CD4-positive, alpha-beta T cell (primary cell): Measurements from ENCODE around the gene PTPRN2. TPM values are rescaled to one million over a fixed set of nuclear protein-coding genes. Genes with fewer than 3 reads are reported as not detected.

Source experiments
- ATAC-seq: fragments of 200-7000 bp; cut with Tn5 transposase; one replicate; pipeline ENCODE4 v1.10.0; 2022; ENCODE audit warnings: mild to moderate bottlenecking; ENCODE audit not compliant: poor library complexity
- CTCF ChIA-PET: fragments of 350-600 bp; sonication (Branson Sonifier 250); formaldehyde crosslinking; loops from one replicate; lab custom pipeline; 2021; ENCODE audit warnings: antibody characterized with exemption, inconsistent platforms; lab: Charles Lee
- POLR2A ChIA-PET: fragments of 350-600 bp; sonication (Branson Sonifier 250); formaldehyde crosslinking; loops from one replicate; lab custom pipeline; 2021; ENCODE audit warnings: antibody characterized with exemption, inconsistent platforms; lab: Charles Lee
- DNase-seq, 14 experiments: peaks; one replicate each; pipeline ENCODE4 v3.0.0-alpha.2; 2013 to 2020; ENCODE audit warnings: mixed read lengths in 2 of 14
- H3K27ac ChIP-seq, 2 donors: one replicate each; pipeline versions ENCODE4 v1.5.1 to v1.7.0; 2013; ENCODE audit warnings: low read length in 2 of 2, low read depth in 1 of 2, mild to moderate bottlenecking in 1 of 2
- H3K27me3 ChIP-seq, 2 experiments: 1 replicate in 1 of 2; 2 replicates in 1 of 2; pipeline versions ENCODE4 v1.6.1 to v1.7.0; 2013; ENCODE audit warnings: low read length in 2 of 2, control low read depth in 1 of 2, mild to moderate bottlenecking in 1 of 2, moderate library complexity in 1 of 2; ENCODE audit not compliant: insufficient read depth in 2 of 2, control insufficient read depth in 1 of 2
- H3K36me3 ChIP-seq: one replicate; pipeline ENCODE4 v1.6.1; 2013; ENCODE audit warnings: low read length, control low read depth; ENCODE audit not compliant: insufficient read depth
- H3K4me1 ChIP-seq: one replicate; pipeline ENCODE4 v1.6.1; 2013; ENCODE audit warnings: low read length, control low read depth; ENCODE audit not compliant: insufficient read depth
- H3K4me3 ChIP-seq: one replicate; pipeline ENCODE4 v1.5.1; 2013; ENCODE audit warnings: mild to moderate bottlenecking, low read length, moderate library complexity
- H3K9me3 ChIP-seq, 2 experiments: 1 replicate in 1 of 2; 2 replicates in 1 of 2; pipeline versions ENCODE4 v1.6.1 to v1.7.0; 2013; ENCODE audit warnings: low read length in 2 of 2, mild to moderate bottlenecking in 2 of 2, control low read depth in 1 of 2, moderate library complexity in 1 of 2; ENCODE audit not compliant: control insufficient read depth in 1 of 2, insufficient read depth in 1 of 2
- H3K27ac Mint-ChIP-seq: one replicate; pipeline ENCODE4 v1.8.0; 2020; ENCODE audit warnings: mixed read lengths
- H3K27me3 Mint-ChIP-seq: one replicate; pipeline ENCODE4 v1.8.0; 2021; ENCODE audit warnings: mixed read lengths
- H3K36me3 Mint-ChIP-seq: one replicate; pipeline ENCODE4 v1.8.0; 2021; ENCODE audit warnings: low read depth, mixed read lengths
- H3K4me1 Mint-ChIP-seq: one replicate; pipeline ENCODE4 v1.8.0; 2021; ENCODE audit warnings: low read depth, mixed read lengths
- H3K4me3 Mint-ChIP-seq: one replicate; pipeline ENCODE4 v1.8.0; 2020; ENCODE audit warnings: mild to moderate bottlenecking, mixed read lengths
- H3K9me3 Mint-ChIP-seq: one replicate; pipeline ENCODE4 v1.8.0; 2020; ENCODE audit warnings: mixed read lengths
- intact Hi-C, 2 experiments: fragments of 100-400 bp; cut with DNase I in 1 of 2; cut with micrococcal nuclease in 1 of 2; formaldehyde crosslinking; loops; one replicate each; pipeline versions ENCODE4 v1.15.1 to v1.9.0; 2023 to 2025; cut with DNase I, micrococcal nuclease
- total RNA-seq, 174 experiments: library from RNA in 2 of 174; stranded (reverse) in 2 of 174; gene quantifications; one replicate each; pipeline ENCODE4 v1.2.3 and lab custom pipeline; 2021 to 2026
- TF ChIP-seq, protein P1 (sequence below): fragments of 200-600 bp; IDR thresholded peaks from one replicate; pipeline ENCODE4 v1.8.0; 2022; ENCODE audit warnings: antibody characterized with exemption, mild to moderate bottlenecking

Gene PTPRN2
- total RNA-seq, 2 experiments from 2014 or later = 0.34 to 0.44 TPM

GRCh38 chr7:158391541-158391940, 196.1 kb downstream of the PTPRN2 start:
- no peaks in the 10 kb centered on the region for H3K9me3 Mint-ChIP-seq
- no peak overlapping the region for H3K27ac Mint-ChIP-seq
- peaks cover 0 to 2% of the 10 kb centered on the region in 2 experiments for H3K27me3 ChIP-seq
- no peak overlapping the region for H3K4me3 Mint-ChIP-seq
- H3K36me3 Mint-ChIP-seq = no peaks in the 10 kb centered on the region
- H3K27me3 Mint-ChIP-seq = no peaks in the 10 kb centered on the region
- H3K36me3 ChIP-seq = no peaks in the 10 kb centered on the region
- CTCF ChIA-PET = no interaction called here
- ATAC-seq (no peak), DNase-seq (no peak)
- intact Hi-C loops = loop anchor here (5.0 to 10.0 kb wide), 2 partner anchors 583 to 586 kb away; no protein-coding TSS in a partner anchor
- no peak overlapping the region for H3K27ac ChIP-seq
- H3K4me3 ChIP-seq = no peak overlapping the region
- peaks cover 0 to 23% of the 10 kb centered on the region in 2 experiments for H3K9me3 ChIP-seq
- TF ChIP-seq, protein P1, sequence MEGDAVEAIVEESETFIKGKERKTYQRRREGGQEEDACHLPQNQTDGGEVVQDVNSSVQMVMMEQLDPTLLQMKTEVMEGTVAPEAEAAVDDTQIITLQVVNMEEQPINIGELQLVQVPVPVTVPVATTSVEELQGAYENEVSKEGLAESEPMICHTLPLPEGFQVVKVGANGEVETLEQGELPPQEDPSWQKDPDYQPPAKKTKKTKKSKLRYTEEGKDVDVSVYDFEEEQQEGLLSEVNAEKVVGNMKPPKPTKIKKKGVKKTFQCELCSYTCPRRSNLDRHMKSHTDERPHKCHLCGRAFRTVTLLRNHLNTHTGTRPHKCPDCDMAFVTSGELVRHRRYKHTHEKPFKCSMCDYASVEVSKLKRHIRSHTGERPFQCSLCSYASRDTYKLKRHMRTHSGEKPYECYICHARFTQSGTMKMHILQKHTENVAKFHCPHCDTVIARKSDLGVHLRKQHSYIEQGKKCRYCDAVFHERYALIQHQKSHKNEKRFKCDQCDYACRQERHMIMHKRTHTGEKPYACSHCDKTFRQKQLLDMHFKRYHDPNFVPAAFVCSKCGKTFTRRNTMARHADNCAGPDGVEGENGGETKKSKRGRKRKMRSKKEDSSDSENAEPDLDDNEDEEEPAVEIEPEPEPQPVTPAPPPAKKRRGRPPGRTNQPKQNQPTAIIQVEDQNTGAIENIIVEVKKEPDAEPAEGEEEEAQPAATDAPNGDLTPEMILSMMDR = no peak
- H3K4me1 Mint-ChIP-seq = no peaks in the 10 kb centered on the region
- POLR2A ChIA-PET = no interaction called here
- peaks cover 4% of the 10 kb centered on the region for H3K4me1 ChIP-seq

- Histone ChIP-seq H3K36me3 (no peaks in the 10 kb centered on the region), H3K27me3 (peaks cover 0 to 2% of the 10 kb centered on the region in 2 experiments), H3K4me1 (peaks cover 4% of the 10 kb centered on the region), H3K4me3 (no peak overlapping the region), H3K9me3 (peaks cover 0 to 21% of the 10 kb centered on the region in 2 experiments), H3K27ac (no peak overlapping the region)
- DNase-seq (no peak), ATAC-seq (no peak)
- Mint-ChIP-seq H3K4me3 (no peak overlapping the region), H3K4me1 (no peaks in the 10 kb centered on the region), H3K36me3 (no peaks in the 10 kb centered on the region), H3K27ac (no peak overlapping the region), H3K9me3 (no peaks in the 10 kb centered on the region), H3K27me3 (no peaks in the 10 kb centered on the region)
- TF ChIP-seq, protein P1 = no peak
- intact Hi-C loops = loop anchor here (5.0 to 10.0 kb wide), 2 partner anchors 584 to 586 kb away; no protein-coding TSS in a partner anchor
- CTCF ChIA-PET = no interaction called here
- POLR2A ChIA-PET = no interaction called here
These were observed 196.5 kb downstream of the PTPRN2 start for GRCh38 chr7:158391141-158391540.

DNA sequence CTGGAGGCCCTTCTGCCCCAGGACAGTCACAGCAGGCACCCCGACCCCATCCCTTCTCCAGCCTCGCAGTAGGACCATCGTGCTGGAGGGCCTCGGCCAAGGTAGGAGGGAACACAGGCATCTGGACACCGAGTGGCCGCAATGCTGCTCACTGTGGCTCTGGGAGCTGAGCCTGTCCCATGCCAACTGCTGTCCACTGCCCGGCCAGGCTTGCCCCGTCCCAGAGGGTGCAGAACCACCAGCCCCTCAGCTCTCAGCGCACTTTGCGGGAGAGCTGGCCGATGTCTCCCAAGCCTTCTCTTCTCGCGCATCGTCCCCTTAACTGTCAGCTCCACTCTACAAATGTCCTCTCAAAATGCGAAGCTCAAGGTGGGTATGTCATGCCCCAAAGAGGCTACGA, 197.2 kb downstream of the PTPRN2 start:
- TF ChIP-seq, protein P1 = no peak
- Histone ChIP-seq H3K4me3 (no peak overlapping the region), H3K27me3 (peaks cover 0 to 2% of the 10 kb centered on the region in 2 experiments), H3K27ac (no peak overlapping the region), H3K4me1 (peaks cover 4% of the 10 kb centered on the region), H3K9me3 (peaks cover 0 to 21% of the 10 kb centered on the region in 2 experiments), H3K36me3 (no peaks in the 10 kb centered on the region)
- H3K36me3 Mint-ChIP-seq = no peaks in the 10 kb centered on the region
- ATAC-seq = no peak
- H3K27ac Mint-ChIP-seq = no peak overlapping the region
- intact Hi-C loops = loop anchor here (5.0 to 10.0 kb wide), 2 partner anchors 584 to 587 kb away; no protein-coding TSS in a partner anchor
- H3K9me3 Mint-ChIP-seq = no peaks in the 10 kb centered on the region
- no peaks in the 10 kb centered on the region for H3K4me1 Mint-ChIP-seq
- H3K4me3 Mint-ChIP-seq = no peak overlapping the region
- POLR2A ChIA-PET = no interaction called here
- no peaks in the 10 kb centered on the region for H3K27me3 Mint-ChIP-seq
- CTCF ChIA-PET = no interaction called here
- no peak for DNase-seq
